GM19025 (cell line): ENCODE results near the gene ANKFY1.
A peak's percentile ranks its signal among the peaks of the same experiment; 100 is the strongest.

ENCODE experiments used
- ATAC-seq: cut with Tn5 transposase; IDR thresholded peaks from one replicate; pipeline ENCODE4 v1.9.1; 2021; ENCODE audit warnings: mild to moderate bottlenecking, low read depth, moderate library complexity; ENCODE audit not compliant: unreplicated experiment

ANKFY1 gene

DNA sequence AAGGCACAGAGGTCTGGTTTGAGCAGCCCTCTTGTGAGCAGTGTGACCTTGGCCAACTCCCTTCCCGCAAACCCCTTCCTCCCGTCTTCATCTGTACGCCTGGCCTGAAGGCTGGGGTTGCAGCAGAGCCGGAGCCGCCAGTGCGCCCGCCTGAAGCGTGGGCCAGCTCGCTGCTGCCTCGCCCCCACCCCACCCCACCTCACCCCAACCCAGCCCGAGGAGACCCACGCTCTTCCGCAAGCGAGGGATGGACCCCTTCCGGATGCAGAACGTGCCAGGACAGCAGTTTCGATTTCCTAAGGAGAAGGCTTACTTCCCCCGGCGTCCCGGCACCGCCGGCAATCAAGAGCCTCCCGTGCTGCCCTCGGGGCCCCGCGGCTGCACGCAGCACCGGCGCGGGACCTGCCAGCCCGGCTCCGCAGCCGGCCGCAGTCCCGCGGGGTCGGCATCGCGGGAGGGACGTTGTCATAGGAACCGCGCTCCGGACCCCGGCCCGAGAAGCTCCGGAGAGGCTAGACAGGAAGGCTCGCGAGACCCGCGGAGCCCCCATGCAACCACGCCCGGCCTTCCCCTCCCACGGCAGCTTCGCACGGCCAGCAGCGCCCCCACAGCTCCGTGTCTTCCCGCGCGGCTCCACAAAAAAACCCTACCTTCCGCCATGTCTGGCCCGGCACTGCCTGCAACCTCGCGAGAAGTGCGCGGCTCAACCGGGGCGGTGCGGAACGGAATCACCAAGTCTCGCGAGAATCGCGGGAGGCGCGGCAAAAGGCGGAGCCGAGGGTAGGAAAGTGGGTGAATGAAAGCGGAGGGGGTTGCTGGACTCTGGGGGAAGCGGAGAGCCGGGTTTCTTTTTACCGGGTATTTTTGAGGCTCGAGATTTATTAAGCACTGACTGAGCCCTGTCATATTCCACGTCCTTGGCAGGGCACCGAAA is at the start of gene ANKFY1:
Gene ANKFY1, minus strand, starts transcription at position 698 of the 934 bp plus-strand sequence. Its CDS starts 38 bp downstream, at position 660.
- peak; percentile 89 for ATAC-seq

DNA sequence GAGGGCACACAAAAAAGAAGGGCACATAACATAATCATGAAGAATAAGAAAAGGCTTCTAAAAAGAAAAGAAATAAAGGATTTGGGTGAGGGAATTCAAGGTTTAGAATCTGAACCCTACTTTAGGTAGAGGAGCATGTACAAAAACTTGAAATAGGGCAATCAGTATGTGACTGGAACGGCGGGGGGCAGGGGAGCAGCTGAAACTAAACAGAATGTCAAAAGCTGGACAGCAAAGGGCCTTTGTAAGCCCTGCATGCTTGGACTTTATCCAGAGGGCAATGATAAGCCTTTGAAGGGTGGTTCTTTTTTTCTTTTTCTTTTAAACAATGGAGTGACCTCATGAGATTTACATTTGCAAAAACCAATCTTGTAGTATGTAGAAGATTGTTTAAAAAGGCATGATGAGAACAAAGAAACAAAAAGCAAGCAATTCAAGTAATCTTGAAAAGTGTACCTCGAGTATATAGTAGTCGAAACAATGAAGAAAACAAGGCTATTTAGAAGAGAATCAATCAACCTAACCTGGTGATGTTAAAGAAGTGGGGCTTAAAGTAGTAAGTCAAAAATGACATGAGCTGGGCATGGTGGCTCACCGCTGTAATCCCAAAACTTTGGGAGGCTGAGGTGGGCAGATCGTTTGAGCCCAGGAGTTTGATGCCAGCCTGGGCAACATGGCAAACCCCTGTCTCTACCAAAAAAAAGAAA is 46.7 kb upstream of the ANKFY1 start:
- no peak for ATAC-seq

GRCh38 chr17:4309897-4310296 is 46.1 kb upstream of the ANKFY1 start:
- ATAC-seq, result no peak

DNA sequence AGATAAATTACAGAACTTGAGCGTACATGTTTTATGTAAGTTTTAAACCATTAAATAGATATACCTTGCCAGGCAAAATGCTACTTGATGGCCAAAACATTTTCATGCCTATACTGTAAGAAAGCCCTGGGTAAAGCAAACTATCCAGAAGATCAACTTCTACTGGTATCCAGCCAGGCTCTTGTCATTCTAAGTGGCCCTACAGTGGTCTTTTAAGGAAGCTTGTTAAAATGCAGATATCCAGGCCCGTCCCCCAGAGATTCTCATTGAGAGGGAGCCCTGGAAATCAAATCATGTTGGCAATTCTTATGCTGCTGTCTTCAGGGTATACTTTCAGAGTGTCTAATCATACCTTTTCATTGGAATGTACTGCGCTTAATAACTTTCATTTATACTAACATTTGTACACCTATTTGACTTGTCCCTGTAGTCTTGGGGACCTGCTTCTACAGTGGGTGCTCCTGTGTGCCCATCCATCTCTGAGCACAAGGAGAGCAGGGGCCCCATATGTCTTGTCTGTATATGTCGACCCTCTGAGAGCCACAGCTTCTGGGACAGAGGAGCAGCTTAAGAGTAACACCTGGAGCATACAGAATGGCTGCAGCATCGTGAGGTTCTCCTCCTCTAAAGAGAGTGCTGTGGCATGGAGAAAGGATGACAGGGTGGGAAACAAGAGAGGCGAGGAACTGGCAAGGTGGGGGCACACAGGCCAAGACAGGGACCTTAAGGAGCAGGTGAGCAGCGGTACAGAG is 43.6 kb upstream of the ANKFY1 start:
- no peak for ATAC-seq

GRCh38 chr17:4305224-4305623 is 41.4 kb upstream of the ANKFY1 start:
- ATAC-seq, result no peak

DNA sequence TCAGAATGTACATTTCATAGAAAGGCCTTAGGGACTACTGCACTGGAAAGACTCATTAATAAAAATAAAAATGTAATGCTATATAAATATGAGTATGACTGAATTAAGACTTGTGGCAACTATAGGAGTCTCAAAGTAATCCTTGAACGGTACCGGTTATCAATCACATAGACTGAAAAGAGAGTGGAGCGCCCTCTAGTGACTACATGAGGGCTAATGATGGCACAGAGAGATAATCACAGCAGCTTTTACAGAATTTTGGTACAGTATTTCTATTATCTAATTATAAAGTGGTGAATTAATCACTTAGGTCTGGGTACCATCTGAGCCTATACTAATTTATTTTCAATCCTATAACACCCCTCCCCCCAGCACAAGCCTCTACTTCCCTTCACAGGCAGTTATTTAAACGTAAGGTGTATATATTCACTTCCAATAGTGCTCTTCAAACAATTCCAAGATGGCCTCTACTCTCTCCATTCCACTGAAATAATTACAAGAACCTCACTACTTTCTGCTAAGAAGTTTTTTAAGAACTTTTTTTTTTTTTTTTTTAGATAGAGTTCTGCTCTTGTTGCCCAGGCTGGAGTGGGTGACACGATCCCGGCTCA is 40.7 kb upstream of the ANKFY1 start:
- ATAC-seq, result no peak

DNA sequence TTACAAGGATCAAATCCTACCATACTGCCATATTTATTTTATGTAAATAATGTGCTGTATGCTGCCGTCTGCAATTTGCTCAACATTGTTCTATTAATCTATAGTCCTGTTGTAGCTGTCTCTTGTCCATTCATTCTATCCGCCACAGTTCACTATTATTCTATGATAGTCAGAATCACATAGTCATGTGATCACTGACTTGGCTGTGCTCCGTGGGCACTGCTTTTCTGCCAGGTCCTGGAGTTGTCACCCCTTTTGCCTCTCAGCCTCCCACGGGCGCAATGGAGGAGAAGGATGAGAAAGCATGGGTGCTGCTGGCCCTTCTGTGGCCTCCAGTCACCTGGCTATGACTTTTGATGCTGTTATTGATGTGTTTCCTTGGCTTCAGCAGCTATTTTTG is 37.3 kb upstream of the ANKFY1 start:
- ATAC-seq, result no peak

DNA sequence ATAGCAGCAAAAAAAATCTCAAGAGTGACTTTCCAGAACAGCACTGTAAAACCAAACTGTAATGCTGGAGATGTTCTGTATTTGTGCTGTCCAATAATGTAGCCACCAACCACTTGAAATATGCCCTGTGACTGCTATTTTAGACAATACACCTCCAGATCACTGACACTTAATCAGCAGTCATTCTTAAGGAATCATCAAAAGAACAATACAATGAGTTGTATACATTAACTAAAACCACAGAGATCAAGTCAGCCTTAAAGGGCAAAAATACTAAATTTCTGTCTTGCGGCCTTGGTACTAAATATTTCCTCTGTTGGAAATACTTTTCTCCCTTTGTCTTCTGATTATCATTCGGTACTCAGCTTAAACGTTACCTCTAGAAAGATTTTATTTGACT is 33.6 kb upstream of the ANKFY1 start:
- ATAC-seq, result no peak

DNA sequence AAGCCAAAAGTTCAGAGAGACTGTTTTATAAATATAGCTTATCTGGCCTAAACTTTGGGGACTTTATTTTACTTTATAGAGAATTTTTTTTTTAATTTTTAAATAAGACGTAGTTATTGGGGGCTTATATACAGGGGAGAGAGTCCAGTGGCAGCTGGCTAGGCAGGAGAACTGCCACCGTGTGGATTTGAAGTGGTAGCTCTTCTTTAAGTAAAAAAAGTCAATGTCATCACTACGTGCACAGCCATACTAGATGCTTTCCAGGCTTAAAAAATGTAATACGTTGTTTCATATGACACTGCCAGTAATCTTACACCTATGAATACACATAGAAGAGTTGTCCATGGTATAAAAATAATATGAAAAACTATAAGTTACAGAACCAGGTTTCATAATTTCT is 31.9 kb upstream of the ANKFY1 start:
- no peak for ATAC-seq

GRCh38 chr17:4293572-4293971 is 29.8 kb upstream of the ANKFY1 start:
- no peak for ATAC-seq

DNA sequence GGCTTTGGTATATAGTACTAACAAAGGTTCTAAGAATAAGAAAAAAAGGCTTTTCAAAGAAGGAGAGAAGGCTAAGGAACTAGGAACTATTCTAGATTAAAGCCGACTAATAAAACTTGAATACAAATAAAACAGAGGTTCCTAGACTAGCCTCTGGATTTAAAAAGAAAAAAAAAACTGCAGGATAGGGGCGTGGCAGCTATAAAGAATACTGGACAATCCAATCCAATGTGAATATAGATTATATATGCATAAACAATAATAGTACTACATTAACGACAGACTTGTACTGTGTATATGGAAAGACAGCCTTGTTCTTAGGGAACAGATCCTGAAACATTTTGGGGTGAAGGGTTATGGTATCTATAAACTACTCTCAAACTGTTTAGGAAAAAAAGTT is 23.9 kb upstream of the ANKFY1 start:
- no peak for ATAC-seq

DNA sequence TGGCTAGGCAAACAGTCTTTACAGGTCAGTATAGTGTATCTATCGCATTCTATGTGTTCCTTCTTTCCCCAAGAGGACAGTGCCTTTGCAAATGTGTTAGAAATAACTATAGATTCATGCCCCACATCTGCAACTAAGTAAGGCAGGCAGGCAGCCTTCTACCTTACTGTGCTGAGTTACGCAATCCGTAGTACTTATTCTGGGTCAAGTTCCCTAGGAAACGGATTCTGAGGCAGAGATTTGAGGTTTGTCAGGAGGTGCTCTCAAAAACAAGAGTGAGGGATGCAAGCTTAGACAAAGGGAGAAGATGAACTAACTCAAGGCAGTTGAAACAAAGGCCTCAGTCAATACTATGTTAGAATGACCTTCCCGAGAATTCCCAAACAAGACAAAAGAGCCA is 12.7 kb upstream of the ANKFY1 start:
- ATAC-seq, result no peak

- no peak for ATAC-seq
These were observed 9.2 kb upstream of the ANKFY1 start for GRCh38 chr17:4272972-4273368.

DNA sequence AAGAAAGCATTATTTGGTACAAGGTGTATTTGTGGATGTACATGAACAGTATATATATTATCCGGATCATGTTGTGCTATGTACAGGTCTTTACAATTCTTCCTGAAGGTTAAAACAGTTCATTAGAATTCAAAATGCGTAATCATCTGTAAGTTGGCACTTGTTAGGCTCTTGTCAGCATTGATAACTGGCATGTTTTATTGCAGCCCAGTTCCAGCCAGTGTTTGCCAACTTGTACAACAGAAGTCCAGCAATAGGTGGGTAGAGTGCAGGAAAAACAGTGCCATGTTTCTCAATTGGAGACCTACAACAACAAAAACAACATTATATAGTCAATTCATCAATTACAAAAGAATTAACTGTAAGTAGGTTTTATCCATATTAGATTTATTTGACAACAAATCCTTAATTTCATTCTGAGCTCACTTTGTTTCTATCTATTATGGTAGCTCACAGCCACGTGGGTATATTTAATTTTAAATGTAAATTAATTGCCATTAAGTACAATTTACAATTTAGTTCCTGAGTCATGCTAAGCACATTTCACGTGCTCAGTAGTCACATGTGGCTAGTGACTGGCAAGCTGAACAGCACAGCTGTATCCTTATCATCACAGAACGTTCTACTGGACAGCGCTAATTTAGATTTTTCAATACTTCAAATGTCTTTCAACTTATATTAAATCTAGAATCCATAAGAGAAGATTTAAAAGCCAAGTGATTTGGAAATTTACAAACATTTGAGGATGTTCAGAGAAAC is 8.6 kb upstream of the ANKFY1 start:
- no peak for ATAC-seq

GRCh38 chr17:4270736-4271135 is 7.0 kb upstream of the ANKFY1 start:
- no peak for ATAC-seq

GRCh38 chr17:4269915-4270314 is 6.1 kb upstream of the ANKFY1 start:
- no peak for ATAC-seq

- ATAC-seq, result no peak
These were observed 3.6 kb upstream of the ANKFY1 start for GRCh38 chr17:4267402-4267801.

DNA sequence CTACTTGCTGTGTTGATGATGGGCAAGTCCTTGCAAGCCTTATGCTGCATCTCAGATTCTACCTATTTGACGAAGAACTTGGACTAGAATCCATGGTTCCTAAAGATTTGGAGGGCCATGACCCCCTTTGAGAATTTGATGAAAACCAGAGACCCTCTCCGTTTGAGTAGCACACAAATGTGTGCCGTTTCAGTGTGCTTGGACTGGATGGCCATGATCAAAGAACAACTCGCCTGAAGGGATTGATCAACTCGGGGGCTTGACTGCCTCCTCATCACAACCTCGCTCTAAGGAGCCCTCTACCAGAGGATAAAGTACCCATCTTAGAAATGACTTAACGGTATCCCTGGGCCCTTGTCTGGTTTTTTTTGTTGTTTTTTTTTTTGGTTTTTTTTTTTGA is 2.8 kb upstream of the ANKFY1 start:
- ATAC-seq, result no peak

GRCh38 chr17:4262703-4263102 is 1.1 kb downstream of the ANKFY1 start:
- ATAC-seq, result no peak

GRCh38 chr17:4261452-4261851 is 2.3 kb downstream of the ANKFY1 start:
- no peak for ATAC-seq
